Body of pancreas (tissue), 4 donors: ENCODE measurements around the gene ARHGEF40. TPM values are rescaled to one million over a fixed set of nuclear protein-coding genes. Genes with fewer than 3 reads are reported as not detected.

Experiments
- ATAC-seq: fragments of 150-250 bp; one replicate; pipeline ENCODE4 v1.9.1; 2016
- DNase-seq, 4 donors: peaks; one replicate each; pipeline ENCODE4 v3.0.0-alpha.2; 2019
- H3K27ac ChIP-seq, 4 donors: fragments of 200-600 bp; sonication (generic); 1 replicate in 3 of 4; 2 replicates in 1 of 4; pipeline versions ENCODE4 v1.5.1 to v1.6.1; 2016 to 2019; ENCODE audit warnings: mild to moderate bottlenecking in 1 of 4, mixed read lengths in 1 of 4, moderate library complexity in 1 of 4
- H3K27me3 ChIP-seq, 2 donors: fragments of 200-600 bp; sonication (generic); one replicate each; pipeline ENCODE4 v1.6.0; 2016; ENCODE audit warnings: mild to moderate bottlenecking in 1 of 2
- H3K36me3 ChIP-seq, 2 donors: fragments of 200-600 bp; sonication (generic); replicated peaks in 1 of 2; 2 replicates each; pipeline ENCODE4 v1.5.1; 2016; ENCODE audit warnings: low read depth in 2 of 2; ENCODE audit not compliant: insufficient read depth in 1 of 2
- H3K4me1 ChIP-seq: fragments of 200-600 bp; sonication (generic); one replicate; pipeline ENCODE4 v1.6.0; 2016
- H3K4me3 ChIP-seq, 2 donors: fragments of 200-600 bp; sonication (generic); 1 replicate in 1 of 2; 2 replicates in 1 of 2; pipeline ENCODE4 v1.5.1; 2016 to 2019
- H3K9me3 ChIP-seq, 3 donors: fragments of 200-600 bp; sonication (generic); 1 replicate in 2 of 3; 2 replicates in 1 of 3; pipeline ENCODE4 v1.5.1; 2016
- CTCF ChIP-seq, 7 experiments: fragments of 450-650 bp in 4 of 7; fragments of 200-600 bp in 3 of 7; sonication (generic) in 3 of 7; IDR thresholded peaks; one replicate each; pipeline ENCODE4 v1.5.1; 2016 to 2019; ENCODE audit warnings: antibody characterized with exemption in 7 of 7
- POLR2A ChIP-seq, 3 donors: fragments of 450-650 bp; IDR thresholded peaks; one replicate each; pipeline ENCODE4 v1.6.1; 2016; ENCODE audit warnings: antibody characterized with exemption in 3 of 3, mild to moderate bottlenecking in 2 of 3
- WGBS, 2 donors: methylation state at CpG; one replicate each; pipeline ENCODE4 v1.1.5; 2017; 5-methylcytosine and 5-hydroxymethylcytosine counted together
- intact Hi-C: fragments of 100-400 bp; cut with DNase I; formaldehyde crosslinking; loops from one replicate; pipeline ENCODE4 v1.15.1; 2023
- total RNA-seq, 2 donors: library from RNA; depleted of rRNA; stranded (reverse); fragments of >200 nt; gene quantifications; one replicate each; pipeline ENCODE4 v1.1.0, GENCODE V29; 2016

ARHGEF40 gene
- total RNA-seq, 2 donors from 2014 or later, result 58.4 to 142 TPM

GRCh38 chr14:21056520-21057163 is 13.5 kb upstream of the ARHGEF40 start:
- no peak for ATAC-seq
- H3K36me3 ChIP-seq, result no peaks in the 10 kb centered on the region
- peak overlapping the region in 2 of 4 donors; percentile 47 to 76 for H3K27ac ChIP-seq
- DNase-seq, result no peak
- 76 to 82% methylated on average over 10 of the region's 10 CpGs for WGBS, 2 donors
- H3K9me3 ChIP-seq, result no peaks in the 10 kb centered on the region
- H3K4me1 ChIP-seq, result peaks cover 49% of the 10 kb centered on the region
- TF ChIP-seq POLR2A (IDR thresholded peaks at IDR 0.05) (no peak), CTCF (IDR thresholded peaks at IDR 0.05) (no peak)
- intact Hi-C loops, result no loop called here
- no peaks in the 10 kb centered on the region for H3K27me3 ChIP-seq
- no peak overlapping the region for H3K4me3 ChIP-seq

- intact Hi-C loops, result no loop called here
- Histone ChIP-seq H3K27me3 (no peaks in the 10 kb centered on the region), H3K4me3 (no peak within 1 kb of the TSS), H3K4me1 (peaks cover 54% of the 10 kb centered on the region), H3K36me3 (no peaks in the 10 kb centered on the region), H3K27ac (peak within 1 kb of the TSS in 2 of 4 donors; percentile 47 to 76), H3K9me3 (no peaks in the 10 kb centered on the region)
- TF ChIP-seq POLR2A (IDR thresholded peaks at IDR 0.05) (no peak), CTCF (IDR thresholded peaks at IDR 0.05) (no peak)
- 70 to 75% methylated on average over 6 to 8 of the region's 8 CpGs for WGBS, 2 donors
- ATAC-seq (no peak), DNase-seq (no peak)
Observed at GRCh38 chr14:21057803-21058675, 12.1 kb upstream of the ARHGEF40 start, which contains the start of gene RNASE8. Gene RNASE8, plus strand, starts transcription at chr14:21057822. Its CDS starts 71 bp downstream, at chr14:21057893.

GRCh38 chr14:21058903-21059302 is 11.2 kb upstream of the ARHGEF40 start:
- DNase-seq, result no peak
- intact Hi-C loops, result no loop called here
- Histone ChIP-seq H3K9me3 (no peaks in the 10 kb centered on the region), H3K27ac (no peak overlapping the region), H3K36me3 (no peaks in the 10 kb centered on the region), H3K27me3 (no peaks in the 10 kb centered on the region), H3K4me3 (no peak overlapping the region), H3K4me1 (peaks cover 53% of the 10 kb centered on the region)
- TF ChIP-seq POLR2A (IDR thresholded peaks at IDR 0.05) (no peak), CTCF (IDR thresholded peaks at IDR 0.05) (no peak)
- WGBS, 2 donors, result 91 to 92% methylated on average over 5 of the region's 5 CpGs
- ATAC-seq, result no peak

GRCh38 chr14:21059842-21060613 is 10.1 kb upstream of the ARHGEF40 start:
- Histone ChIP-seq H3K36me3 (no peaks in the 10 kb centered on the region), H3K27ac (no peak overlapping the region), H3K9me3 (no peaks in the 10 kb centered on the region), H3K27me3 (no peaks in the 10 kb centered on the region), H3K4me1 (peaks cover 43% of the 10 kb centered on the region), H3K4me3 (no peak overlapping the region)
- no peak for DNase-seq
- no peak for TF ChIP-seq CTCF (IDR thresholded peaks at IDR 0.05)
- TF ChIP-seq POLR2A (IDR thresholded peaks at IDR 0.05), result no peak
- intact Hi-C loops, result no loop called here
- ATAC-seq, result no peak
- WGBS, 2 donors, result 80 to 83% methylated on average over 8 of the region's 8 CpGs
